IPS-15b (cell line): ENCODE data around the gene GRIP2.

ENCODE experiments used
- H3K27me3 ChIP-seq: one replicate; pipeline ENCODE4 v1.6.1; 2013; ENCODE audit warnings: low read length; ENCODE audit not compliant: control insufficient read depth, insufficient read depth
- H3K36me3 ChIP-seq: one replicate; pipeline ENCODE4 v1.6.1; 2013; ENCODE audit warnings: low read length; ENCODE audit not compliant: control insufficient read depth, insufficient read depth
- H3K4me1 ChIP-seq: one replicate; pipeline ENCODE4 v1.6.1; 2013; ENCODE audit warnings: mild to moderate bottlenecking, low read length; ENCODE audit not compliant: control insufficient read depth, insufficient read depth
- H3K4me3 ChIP-seq: one replicate; pipeline ENCODE4 v1.5.1; 2013; ENCODE audit warnings: low read depth, low read length
- H3K9ac ChIP-seq: one replicate; pipeline ENCODE4 v1.6.1; 2013; ENCODE audit warnings: low read depth, mild to moderate bottlenecking, low read length
- H3K9me3 ChIP-seq: one replicate; pipeline ENCODE4 v1.6.1; 2013; ENCODE audit warnings: mild to moderate bottlenecking, low read length; ENCODE audit not compliant: control insufficient read depth, insufficient read depth

Gene GRIP2

DNA sequence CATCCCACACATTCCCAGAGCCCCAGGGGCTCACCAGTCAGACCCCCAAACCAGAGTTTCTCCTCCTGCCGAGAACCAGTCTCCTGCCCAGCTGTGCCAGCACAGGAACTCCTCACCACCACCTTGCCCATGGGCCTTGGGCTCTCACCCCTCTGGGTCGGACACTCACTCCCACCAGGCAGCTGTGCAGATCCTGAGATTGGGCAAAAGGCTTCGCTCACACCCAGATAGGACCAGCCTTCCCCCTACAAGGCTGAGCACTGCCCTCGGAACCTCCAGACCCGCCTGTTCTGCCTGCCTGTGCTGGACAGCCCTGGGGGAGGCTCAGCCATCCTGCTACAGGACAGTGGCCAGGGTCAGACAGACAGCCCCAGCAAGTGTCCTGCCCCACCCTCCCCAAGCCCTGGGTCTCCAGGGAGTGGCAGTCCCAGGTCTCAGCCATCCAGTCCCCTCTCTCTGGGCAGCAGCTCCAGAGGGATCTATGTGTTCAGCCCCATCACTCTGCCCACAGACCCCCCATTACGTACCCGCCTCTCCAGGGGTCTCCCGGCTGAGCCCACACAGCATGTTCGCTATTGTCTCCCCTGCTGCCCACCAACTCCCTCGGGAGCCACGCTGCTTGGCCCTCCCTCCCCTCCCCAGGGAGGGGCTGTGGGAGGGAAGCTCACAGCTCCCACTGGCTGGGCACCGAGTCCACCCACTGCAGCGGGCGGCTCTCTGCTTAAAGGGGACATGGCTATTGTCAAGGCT, at the start of gene GRIP2:
TSS of gene GRIP2 (minus strand) at position 601 of the 750 bp plus-strand sequence. CDS start at position 567, 34 bp downstream.
- Histone ChIP-seq H3K27me3 (no peaks in the 10 kb centered on the region), H3K36me3 (no peaks in the 10 kb centered on the region), H3K9me3 (no peaks in the 10 kb centered on the region), H3K4me3 (no peak within 1 kb of the TSS), H3K4me1 (peaks cover 6% of the 10 kb centered on the region), H3K9ac (no peak within 1 kb of the TSS)

DNA sequence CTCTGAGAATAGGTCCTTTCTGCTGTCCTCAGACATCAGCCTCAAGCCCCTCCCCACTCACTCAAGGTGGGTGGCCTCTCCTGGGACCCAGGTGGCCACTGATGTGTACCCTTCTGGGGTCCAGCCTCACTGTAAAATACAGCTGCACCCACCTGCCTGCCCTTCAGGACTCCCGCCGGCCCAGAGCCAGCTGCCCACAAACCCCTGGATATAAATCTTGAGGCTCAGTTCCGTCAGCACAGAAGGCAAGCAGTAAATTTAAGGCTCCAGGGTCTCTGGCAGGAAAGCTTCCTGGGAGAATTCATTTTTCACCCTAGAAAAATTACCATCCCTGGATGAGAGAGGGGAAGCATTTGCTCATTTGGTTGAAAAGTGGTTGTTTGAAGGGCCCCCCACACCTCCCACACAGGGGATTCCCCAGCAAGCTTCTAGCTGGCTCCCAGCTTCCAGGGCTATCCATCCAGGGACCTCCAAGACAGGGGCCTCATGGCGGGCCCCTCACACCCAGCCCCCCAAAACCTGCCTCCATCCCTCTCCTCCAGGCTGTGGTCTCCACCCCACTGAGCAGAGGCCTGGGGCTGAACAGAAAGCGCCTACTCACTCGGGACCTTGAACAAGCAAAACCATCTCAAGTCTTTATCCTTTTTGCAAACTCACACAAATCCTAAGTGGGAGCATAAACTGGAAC, 48.4 kb upstream of the GRIP2 start:
- no peak overlapping the region for H3K9ac ChIP-seq
- H3K4me1 ChIP-seq: peaks cover 3% of the 10 kb centered on the region
- no peak overlapping the region for H3K4me3 ChIP-seq
- no peaks in the 10 kb centered on the region for H3K36me3 ChIP-seq
- no peaks in the 10 kb centered on the region for H3K27me3 ChIP-seq
- no peaks in the 10 kb centered on the region for H3K9me3 ChIP-seq

DNA sequence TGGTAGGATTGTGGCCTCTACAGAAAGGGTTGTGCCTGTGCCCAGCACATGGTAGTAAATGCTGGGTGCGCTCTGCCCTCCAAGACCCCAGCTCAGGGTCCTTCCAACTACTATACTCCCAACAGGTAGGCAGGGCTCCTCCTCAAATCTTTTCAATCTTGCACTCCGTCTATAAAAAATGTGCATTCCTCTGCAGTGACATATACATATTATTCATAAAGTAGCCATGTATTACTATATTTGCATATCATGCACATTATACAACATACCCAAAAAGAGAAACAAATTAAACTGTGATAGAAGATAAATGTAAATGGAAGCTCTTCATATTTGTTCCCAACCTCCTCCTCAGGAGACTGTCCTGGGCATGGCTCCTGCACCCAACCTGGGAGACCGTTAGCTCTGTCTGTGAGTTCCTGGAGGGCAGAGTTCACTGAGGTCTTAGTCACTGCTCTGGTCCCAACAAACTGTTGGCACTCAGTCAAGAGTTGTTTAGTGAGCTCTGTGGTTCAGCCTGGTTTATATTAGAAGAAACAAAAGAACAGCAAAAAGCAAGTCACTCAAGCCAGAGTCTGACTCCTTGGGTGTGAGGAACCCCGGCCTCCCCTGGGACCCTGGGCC, 47.7 kb upstream of the GRIP2 start:
- Histone ChIP-seq H3K9me3 (no peaks in the 10 kb centered on the region), H3K27me3 (no peaks in the 10 kb centered on the region), H3K9ac (no peak overlapping the region), H3K36me3 (no peaks in the 10 kb centered on the region), H3K4me3 (no peak overlapping the region), H3K4me1 (peaks cover 3% of the 10 kb centered on the region)

DNA sequence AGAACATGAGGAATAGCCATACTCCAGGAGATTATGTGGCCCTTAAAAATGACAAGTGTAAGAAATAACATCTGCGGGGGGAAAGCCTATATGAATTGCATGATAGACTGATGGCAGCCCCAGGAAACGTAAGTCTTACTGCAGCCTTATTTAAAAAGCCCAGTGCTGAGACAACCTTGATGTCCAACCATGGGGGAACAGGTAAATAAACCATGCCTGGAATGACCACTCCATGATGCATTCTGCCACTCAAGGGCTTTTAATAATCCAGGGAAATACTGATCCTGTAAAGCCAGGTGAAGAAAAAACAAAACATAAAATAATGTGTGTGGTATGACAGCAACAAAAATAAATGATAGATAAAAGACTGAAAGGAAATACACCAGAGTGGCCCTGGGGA, 46.5 kb upstream of the GRIP2 start:
- Histone ChIP-seq H3K4me3 (no peak overlapping the region), H3K27me3 (no peaks in the 10 kb centered on the region), H3K36me3 (no peaks in the 10 kb centered on the region), H3K9ac (no peak overlapping the region), H3K4me1 (peaks cover 3% of the 10 kb centered on the region), H3K9me3 (no peaks in the 10 kb centered on the region)

DNA sequence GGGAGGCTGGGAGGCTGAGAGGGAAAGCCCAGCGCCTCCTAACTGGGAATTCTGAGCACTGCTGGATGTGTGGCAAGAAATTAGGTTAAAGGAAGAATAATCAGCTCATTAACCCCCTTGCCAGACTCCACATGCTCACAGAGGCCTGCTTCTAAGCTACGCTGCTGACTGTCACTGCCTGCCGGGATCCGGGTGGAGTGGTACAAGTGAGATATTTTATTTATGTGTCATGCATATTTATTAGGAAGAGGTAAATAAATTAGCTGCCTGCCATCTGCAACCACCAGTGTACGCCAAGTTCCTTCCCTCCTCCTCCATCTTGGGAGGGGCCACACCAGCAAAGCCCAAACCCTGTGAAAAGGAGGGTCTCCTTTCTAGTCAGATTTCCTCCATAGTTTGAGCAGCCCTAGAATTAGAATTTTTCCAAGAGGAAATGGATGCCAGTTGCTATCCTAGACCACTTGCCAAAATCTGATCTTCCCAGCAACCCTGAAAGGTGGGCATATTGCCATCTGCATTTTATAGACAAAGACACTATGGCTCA, 43.5 kb upstream of the GRIP2 start:
- H3K4me1 ChIP-seq: no peaks in the 10 kb centered on the region
- no peak overlapping the region for H3K4me3 ChIP-seq
- no peak overlapping the region for H3K9ac ChIP-seq
- H3K9me3 ChIP-seq: no peaks in the 10 kb centered on the region
- no peaks in the 10 kb centered on the region for H3K36me3 ChIP-seq
- no peaks in the 10 kb centered on the region for H3K27me3 ChIP-seq

DNA sequence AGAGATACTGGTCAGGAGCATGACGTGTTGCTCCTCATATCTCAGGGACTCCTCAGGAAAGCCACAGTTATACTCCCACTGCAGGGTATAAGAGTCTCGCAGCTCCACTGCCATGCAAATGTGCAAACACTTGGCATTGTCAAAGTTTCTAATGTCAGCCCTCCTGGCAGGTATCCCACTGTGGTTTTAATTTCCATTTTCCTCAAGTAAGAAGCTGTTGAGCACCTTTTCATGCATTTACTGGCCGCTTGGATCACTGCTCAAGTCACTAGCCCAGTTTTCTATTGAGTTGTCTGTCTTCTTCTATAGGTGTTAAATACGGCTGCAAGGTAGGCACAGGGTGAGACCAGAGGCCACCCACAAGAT, 41.9 kb upstream of the GRIP2 start:
- Histone ChIP-seq H3K9ac (no peak overlapping the region), H3K36me3 (no peaks in the 10 kb centered on the region), H3K4me1 (no peaks in the 10 kb centered on the region), H3K27me3 (no peaks in the 10 kb centered on the region), H3K4me3 (no peak overlapping the region), H3K9me3 (no peaks in the 10 kb centered on the region)

DNA sequence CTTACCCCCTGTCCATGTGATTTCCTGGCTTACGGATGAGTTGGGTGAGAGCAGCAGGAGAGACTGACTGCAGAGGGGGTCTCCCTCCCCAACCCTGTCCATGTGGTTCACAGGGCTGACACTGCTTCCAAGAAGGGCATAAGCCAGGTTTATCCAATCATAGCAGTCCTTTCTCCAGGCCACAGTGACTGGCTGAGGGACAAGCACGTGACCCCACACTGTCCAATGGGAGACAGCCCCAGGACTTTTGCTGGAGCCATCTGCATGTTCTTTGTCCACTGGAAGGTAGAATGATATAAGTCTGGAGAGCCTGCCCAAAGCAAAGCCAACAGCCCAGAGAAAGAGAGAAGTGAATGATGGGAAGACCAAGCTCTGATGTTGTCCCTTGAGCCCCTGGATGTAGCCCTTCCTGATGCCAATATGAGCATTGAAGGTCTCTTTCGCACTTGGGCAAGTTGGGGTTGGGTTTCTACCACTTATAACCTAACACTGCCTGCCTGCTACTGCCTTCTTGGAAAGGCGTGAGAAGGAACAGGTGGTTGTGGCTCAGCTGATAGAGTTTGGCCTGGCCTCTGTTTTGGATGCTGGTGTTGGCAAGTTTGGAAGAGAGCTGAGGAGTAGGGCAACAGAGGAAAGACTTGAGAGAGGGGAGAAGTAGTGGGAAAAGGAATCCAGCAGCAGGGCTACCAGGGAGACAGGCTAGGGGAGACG, 41.3 kb upstream of the GRIP2 start:
- Histone ChIP-seq H3K9ac (no peak overlapping the region), H3K36me3 (no peaks in the 10 kb centered on the region), H3K4me3 (no peak overlapping the region), H3K27me3 (no peaks in the 10 kb centered on the region), H3K9me3 (no peaks in the 10 kb centered on the region), H3K4me1 (no peaks in the 10 kb centered on the region)

DNA sequence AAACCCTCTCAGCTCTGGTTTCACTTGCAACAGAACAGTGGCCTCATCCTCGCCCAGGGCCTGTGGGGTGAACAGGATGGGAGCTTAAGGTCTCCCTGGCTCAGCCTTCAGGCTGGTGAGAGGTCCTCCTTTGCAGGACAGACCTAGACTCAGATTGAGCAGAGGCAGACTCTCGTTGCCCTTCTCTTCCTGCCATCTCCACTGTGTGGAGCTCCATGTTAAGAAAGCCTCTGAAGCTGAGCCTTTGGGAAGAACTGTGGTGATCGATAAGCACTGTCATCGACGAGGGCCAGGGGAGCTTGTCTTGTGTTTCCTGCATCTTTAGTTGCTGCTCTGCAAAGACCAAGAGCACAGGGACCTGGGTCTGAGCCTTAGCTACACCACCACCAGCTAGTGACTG, 37.8 kb upstream of the GRIP2 start:
- Histone ChIP-seq H3K4me1 (no peaks in the 10 kb centered on the region), H3K4me3 (no peak overlapping the region), H3K36me3 (no peaks in the 10 kb centered on the region), H3K27me3 (no peaks in the 10 kb centered on the region), H3K9ac (no peak overlapping the region), H3K9me3 (no peaks in the 10 kb centered on the region)

DNA sequence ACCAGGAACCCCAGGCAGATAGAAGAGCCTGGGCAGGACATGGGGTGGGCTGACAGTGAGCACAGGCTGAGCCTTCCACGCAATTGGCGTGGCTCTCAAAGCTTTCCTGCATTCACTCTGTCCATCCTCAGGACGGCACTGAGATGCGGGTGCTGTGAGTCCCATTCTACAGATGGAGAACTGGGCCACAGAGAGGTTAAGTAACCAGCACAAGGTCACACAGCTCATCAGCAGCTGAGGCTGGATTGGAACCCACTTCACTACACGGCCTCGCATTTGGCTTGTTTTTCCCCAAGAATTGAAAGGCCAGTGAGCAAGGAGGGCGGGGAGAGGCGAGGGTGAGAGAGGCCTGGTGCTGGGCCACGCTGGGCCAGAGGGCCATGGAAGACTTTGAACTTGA, 36.0 kb upstream of the GRIP2 start:
- Histone ChIP-seq H3K4me3 (no peak overlapping the region), H3K9ac (no peak overlapping the region), H3K36me3 (no peaks in the 10 kb centered on the region), H3K27me3 (no peaks in the 10 kb centered on the region), H3K4me1 (no peaks in the 10 kb centered on the region), H3K9me3 (no peaks in the 10 kb centered on the region)

DNA sequence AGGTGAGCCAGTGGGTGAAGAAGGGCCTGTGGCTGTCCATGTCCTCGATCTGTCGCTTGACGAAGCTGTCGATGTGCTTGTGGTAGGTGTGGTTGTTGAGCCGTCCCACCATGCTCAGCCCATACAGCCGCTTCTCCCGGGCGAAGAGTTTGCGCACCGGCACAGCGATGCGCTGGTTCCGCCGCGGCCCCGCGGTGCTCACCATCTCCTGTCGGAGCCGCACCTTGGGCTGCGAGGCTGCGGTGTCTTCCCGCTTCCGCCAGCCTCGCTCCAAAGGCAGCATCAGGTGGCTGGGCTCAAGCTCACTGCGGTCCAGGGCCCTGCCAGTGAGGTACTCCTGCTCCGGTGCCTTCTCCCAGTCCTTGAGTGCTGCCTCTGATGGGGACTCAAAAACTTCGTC, 34.0 kb upstream of the GRIP2 start:
- Histone ChIP-seq H3K9ac (no peak overlapping the region), H3K9me3 (no peaks in the 10 kb centered on the region), H3K27me3 (no peaks in the 10 kb centered on the region), H3K36me3 (no peaks in the 10 kb centered on the region), H3K4me3 (no peak overlapping the region), H3K4me1 (peaks cover under 1% of the 10 kb centered on the region)

DNA sequence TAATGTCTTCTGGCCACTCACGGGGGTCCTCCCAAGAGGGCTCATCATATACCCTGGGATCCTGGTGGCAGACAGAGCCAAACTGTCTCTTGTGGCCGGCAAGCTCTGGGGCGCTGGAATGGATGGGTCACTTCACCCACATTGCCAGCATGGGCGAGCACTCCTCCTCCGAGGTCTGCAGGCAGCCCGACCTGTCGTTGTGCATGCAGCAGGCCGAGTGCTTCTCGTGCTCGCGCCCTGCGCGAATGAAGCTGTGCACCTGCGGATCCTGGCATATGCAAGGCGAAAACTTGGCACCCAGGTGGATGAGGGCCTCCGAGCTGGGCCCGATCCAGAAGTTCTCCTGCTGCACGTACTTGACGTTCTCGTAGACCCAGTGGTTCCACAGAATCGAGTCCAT, 33.6 kb upstream of the GRIP2 start:
- no peaks in the 10 kb centered on the region for H3K27me3 ChIP-seq
- H3K9me3 ChIP-seq: no peaks in the 10 kb centered on the region
- no peak overlapping the region for H3K9ac ChIP-seq
- H3K4me1 ChIP-seq: peaks cover 2% of the 10 kb centered on the region
- H3K4me3 ChIP-seq: no peak overlapping the region
- no peaks in the 10 kb centered on the region for H3K36me3 ChIP-seq
